Stimulated activated naive B cell treated with anti-CD40 and anti-IgM and Interleukin-4, amounts not matched to agents 10 μg/mL and 1 μg/mL and 100 μg/mL, for 72 hours (primary cell): ENCODE results near the gene LBX2.
A peak's percentile ranks its signal among the peaks of the same experiment; 100 is the strongest.

Experiments used
- ATAC-seq, 2 donors: fragments of 150-1000 bp; cut with Tn5 transposase; replicated peaks; 2 replicates each; pipeline ENCODE4 v1.10.0; 2021; ENCODE audit warnings: moderate library complexity in 1 of 2
- DNase-seq: peaks from one replicate; pipeline ENCODE4 v3.0.0; 2021
- H3K27ac Mint-ChIP-seq: one replicate; pipeline ENCODE4 v1.8.0; 2022; ENCODE audit warnings: mild to moderate bottlenecking, mixed read lengths
- H3K27me3 Mint-ChIP-seq, 2 donors: one replicate each; pipeline ENCODE4 v1.8.0; 2022; ENCODE audit warnings: mixed read lengths in 2 of 2
- H3K36me3 Mint-ChIP-seq, 2 donors: one replicate each; pipeline ENCODE4 v1.8.0; 2022; ENCODE audit warnings: mixed read lengths in 2 of 2, mild to moderate bottlenecking in 1 of 2
- H3K4me1 Mint-ChIP-seq, 2 donors: one replicate each; pipeline ENCODE4 v1.8.0; 2022; ENCODE audit warnings: mixed read lengths in 2 of 2, mild to moderate bottlenecking in 1 of 2
- H3K4me3 Mint-ChIP-seq, 2 donors: one replicate each; pipeline ENCODE4 v1.8.0; 2022; ENCODE audit warnings: mild to moderate bottlenecking in 2 of 2, mixed read lengths in 2 of 2, moderate library complexity in 1 of 2
- H3K9me3 Mint-ChIP-seq, 2 donors: one replicate each; pipeline ENCODE4 v1.8.0; 2022; ENCODE audit warnings: mixed read lengths in 2 of 2, mild to moderate bottlenecking in 1 of 2

LBX2 gene

GRCh38 chr2:74515271-74515980 lies 16.0 kb upstream of the LBX2 start:
- Mint-ChIP-seq H3K36me3 (peaks cover 7 to 26% of the 10 kb centered on the region in 2 donors), H3K4me1 (peaks cover 16 to 23% of the 10 kb centered on the region in 2 donors), H3K9me3 (peaks cover 3 to 4% of the 10 kb centered on the region in 2 donors), H3K27me3 (peaks cover 83 to 98% of the 10 kb centered on the region in 2 donors), H3K27ac (peak overlapping the region; percentile 79), H3K4me3 (peak overlapping the region; percentile 71 to 80)
- ATAC-seq (peak in 1 of 2 donors; percentile 6), DNase-seq (no peak)

GRCh38 chr2:74514368-74515270 lies 15.2 kb upstream of the LBX2 start, which contains the start of gene TLX2:
Gene TLX2, plus strand, starts transcription at chr2:74514450. Its CDS starts 357 bp downstream, at chr2:74514807.
- Mint-ChIP-seq H3K36me3 (peaks cover 6 to 19% of the 10 kb centered on the region in 2 donors), H3K27ac (peak within 1 kb of the TSS; percentile 79), H3K4me3 (peak within 1 kb of the TSS; percentile 71 to 80), H3K9me3 (peaks cover 3 to 4% of the 10 kb centered on the region in 2 donors), H3K4me1 (peaks cover 16 to 26% of the 10 kb centered on the region in 2 donors), H3K27me3 (peaks cover 76 to 95% of the 10 kb centered on the region in 2 donors)
- DNase-seq (no peak), ATAC-seq (peak; percentile 15 to 28)

GRCh38 chr2:74513605-74514367 lies 14.4 kb upstream of the LBX2 start:
- DNase-seq (no peak), ATAC-seq (peak in 1 of 2 donors; percentile 18)
- Mint-ChIP-seq H3K9me3 (peaks cover 3 to 4% of the 10 kb centered on the region in 2 donors), H3K4me1 (peaks cover 16 to 28% of the 10 kb centered on the region in 2 donors), H3K27ac (peak overlapping the region; percentile 47), H3K27me3 (peaks cover 69 to 90% of the 10 kb centered on the region in 2 donors), H3K36me3 (peaks cover 6 to 16% of the 10 kb centered on the region in 2 donors), H3K4me3 (peak overlapping the region; percentile 56 to 63)

DNA sequence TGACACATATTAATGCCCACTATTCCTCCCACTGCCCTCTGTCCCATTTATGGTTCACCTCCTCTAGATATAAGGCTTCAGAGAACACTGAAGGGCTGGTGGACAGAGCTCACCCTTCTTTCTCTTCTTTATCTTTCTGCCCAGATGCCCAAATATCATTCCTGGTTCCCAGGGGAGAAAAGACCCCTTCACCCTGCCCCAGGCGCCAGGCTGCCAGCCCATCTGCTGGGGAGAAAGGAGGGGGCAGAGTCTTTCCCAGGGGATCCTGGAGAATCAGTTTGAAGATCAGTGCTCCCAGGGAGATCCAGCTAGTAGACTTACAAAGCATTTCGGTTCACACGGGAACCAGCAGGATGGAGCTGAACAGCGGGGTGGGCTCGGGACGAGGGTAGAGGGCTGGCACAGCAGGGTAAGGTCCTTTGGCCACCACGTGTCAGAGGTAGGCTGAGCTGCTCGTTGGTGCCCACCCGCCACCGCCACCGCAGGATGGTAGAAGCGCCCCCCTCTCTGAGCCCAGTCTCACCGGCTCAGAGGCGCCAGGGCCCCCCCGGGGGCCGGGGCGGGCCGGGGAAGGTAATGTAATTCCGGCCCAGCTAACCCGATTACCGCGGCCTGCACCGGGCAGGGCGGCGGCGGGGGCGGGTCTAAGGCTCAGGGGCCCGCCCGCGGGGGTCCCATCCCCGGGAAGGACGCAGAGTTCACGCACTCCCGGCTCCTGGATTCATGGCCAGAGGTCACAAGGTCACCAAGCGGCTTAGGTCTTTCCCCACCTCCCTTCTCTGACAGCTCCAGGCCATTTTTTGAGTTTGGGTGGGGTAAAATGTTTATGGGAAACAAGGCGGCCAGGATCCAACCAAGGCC lies 13.6 kb upstream of the LBX2 start:
- peaks cover 22 to 36% of the 10 kb centered on the region in 2 donors for H3K4me1 Mint-ChIP-seq
- H3K27ac Mint-ChIP-seq, result peak overlapping the region; percentile 62
- ATAC-seq (no peak), DNase-seq (no peak)
- peaks cover 61 to 82% of the 10 kb centered on the region in 2 donors for H3K27me3 Mint-ChIP-seq
- peaks cover 6 to 15% of the 10 kb centered on the region in 2 donors for H3K36me3 Mint-ChIP-seq
- H3K4me3 Mint-ChIP-seq, result peak overlapping the region; percentile 56 to 63
- peaks cover 3 to 4% of the 10 kb centered on the region in 2 donors for H3K9me3 Mint-ChIP-seq

DNA sequence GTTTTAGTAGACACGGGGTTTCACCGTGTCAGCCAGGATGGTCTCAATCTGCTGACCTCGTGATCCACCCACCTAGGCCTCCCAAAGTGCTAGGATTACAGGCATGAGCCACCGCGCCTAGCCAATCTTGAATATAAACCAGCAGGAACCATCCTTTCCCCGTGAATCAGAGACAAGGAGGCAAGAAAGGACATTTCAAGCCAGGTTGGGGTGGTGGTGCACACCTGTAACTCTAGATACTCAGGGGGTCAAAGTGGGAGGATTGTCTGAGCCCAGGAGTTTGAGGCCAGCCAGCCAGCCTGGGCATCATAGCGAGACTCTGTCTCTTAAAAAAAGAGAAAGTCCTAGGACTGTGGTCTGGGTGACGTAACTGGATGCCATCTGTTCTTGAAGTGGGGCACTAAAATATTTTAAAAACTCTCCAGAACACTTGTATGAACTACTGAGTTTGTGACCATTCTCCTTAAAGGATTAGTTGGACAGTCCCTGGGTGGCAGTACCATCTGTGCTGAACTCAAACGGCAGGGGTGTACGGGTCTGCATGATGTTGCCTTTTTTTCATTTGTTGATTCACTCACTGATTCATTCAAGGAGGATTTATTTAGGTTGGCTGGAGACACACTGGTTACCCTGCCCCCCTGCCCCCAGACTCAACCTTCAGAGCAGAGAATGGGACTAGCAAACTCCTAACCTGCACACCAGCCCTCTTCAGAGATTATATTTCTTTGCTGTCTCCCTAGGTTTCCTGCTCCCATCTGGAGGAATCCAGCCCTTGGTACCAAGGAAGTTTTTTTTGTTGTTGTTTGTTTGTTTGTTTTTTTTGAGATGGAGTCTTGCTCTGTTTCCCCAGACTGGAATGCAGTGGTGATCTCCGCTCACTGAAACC lies 11.9 kb upstream of the LBX2 start:
- H3K9me3 Mint-ChIP-seq, result peaks cover 0 to under 1% of the 10 kb centered on the region in 2 donors
- peaks cover 44 to 65% of the 10 kb centered on the region in 2 donors for H3K27me3 Mint-ChIP-seq
- H3K36me3 Mint-ChIP-seq, result peaks cover 12 to 18% of the 10 kb centered on the region in 2 donors
- DNase-seq (no peak), ATAC-seq (no peak)
- peaks cover 25 to 42% of the 10 kb centered on the region in 2 donors for H3K4me1 Mint-ChIP-seq
- no peak overlapping the region for H3K4me3 Mint-ChIP-seq
- H3K27ac Mint-ChIP-seq, result no peak overlapping the region

GRCh38 chr2:74510272-74510671 lies 10.9 kb upstream of the LBX2 start:
- ATAC-seq (no peak), DNase-seq (no peak)
- Mint-ChIP-seq H3K9me3 (no peaks in the 10 kb centered on the region), H3K27me3 (peaks cover 35 to 55% of the 10 kb centered on the region in 2 donors), H3K4me1 (peaks cover 26 to 40% of the 10 kb centered on the region in 2 donors), H3K4me3 (peak overlapping the region in 1 of 2 donors; percentile 23), H3K36me3 (peaks cover 19 to 23% of the 10 kb centered on the region in 2 donors), H3K27ac (no peak overlapping the region)

- ATAC-seq, result peak; percentile 15 to 30
- peak overlapping the region; percentile 100 for H3K27ac Mint-ChIP-seq
- DNase-seq, result no peak
- H3K27me3 Mint-ChIP-seq, result peaks cover 40 to 49% of the 10 kb centered on the region in 2 donors
- H3K9me3 Mint-ChIP-seq, result no peaks in the 10 kb centered on the region
- H3K4me1 Mint-ChIP-seq, result peaks cover 40 to 58% of the 10 kb centered on the region in 2 donors
- peak overlapping the region; percentile 98 to 99 for H3K4me3 Mint-ChIP-seq
- peaks cover 35 to 38% of the 10 kb centered on the region in 2 donors for H3K36me3 Mint-ChIP-seq
Measured at GRCh38 chr2:74507926-74508520, 8.6 kb upstream of the LBX2 start.

GRCh38 chr2:74507145-74507925 lies 7.9 kb upstream of the LBX2 start, which contains the start of gene PCGF1:
Gene PCGF1, minus strand, starts transcription at chr2:74507695. Its CDS starts 27 bp downstream, at chr2:74507668.
- peaks cover 38 to 49% of the 10 kb centered on the region in 2 donors for H3K27me3 Mint-ChIP-seq
- H3K4me1 Mint-ChIP-seq, result peaks cover 43 to 65% of the 10 kb centered on the region in 2 donors

DNA sequence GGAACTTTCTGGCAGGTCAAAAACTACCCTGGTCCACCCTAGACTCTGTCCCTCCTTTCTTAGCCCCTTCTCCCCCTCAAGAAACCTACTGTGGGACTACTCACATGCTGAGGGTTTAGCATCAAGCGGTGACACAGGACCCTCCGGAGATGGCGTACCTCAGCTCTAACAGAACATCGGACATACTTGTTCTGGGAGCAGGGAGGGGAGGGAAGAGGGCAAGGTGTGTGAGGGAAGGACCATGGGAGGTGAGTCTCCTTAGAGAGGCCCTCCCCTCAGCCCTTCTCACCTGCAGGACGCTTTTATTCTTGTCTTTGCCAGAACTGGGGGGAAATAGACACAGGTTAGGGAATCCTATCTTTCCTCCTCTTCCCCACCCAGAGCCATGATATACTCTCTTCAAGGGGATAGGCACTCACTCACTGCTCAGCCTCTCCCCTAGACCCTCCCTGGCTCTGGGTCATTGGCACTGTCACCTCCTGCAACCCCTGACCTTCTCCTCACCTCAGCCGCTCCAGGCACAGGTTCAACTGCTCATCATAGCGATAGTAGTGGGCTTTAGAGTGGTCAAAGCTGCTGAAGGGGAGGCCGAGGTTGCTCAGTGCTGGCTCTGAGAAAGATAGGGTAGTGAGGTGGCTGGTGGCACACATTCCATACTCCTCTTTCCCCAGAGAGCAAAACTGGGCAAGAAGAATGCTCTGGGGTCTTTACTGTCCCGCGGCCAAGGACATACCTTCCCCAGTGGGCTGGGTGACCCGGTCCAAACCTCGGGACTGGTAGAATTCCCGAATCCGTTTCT lies 6.2 kb upstream of the LBX2 start:
- peaks cover 38 to 39% of the 10 kb centered on the region in 2 donors for H3K36me3 Mint-ChIP-seq
- peaks cover 49 to 76% of the 10 kb centered on the region in 2 donors for H3K4me1 Mint-ChIP-seq
- ATAC-seq (no peak), DNase-seq (no peak)
- peak overlapping the region; percentile 71 to 98 for H3K4me3 Mint-ChIP-seq
- H3K9me3 Mint-ChIP-seq, result no peaks in the 10 kb centered on the region
- no peak overlapping the region for H3K27ac Mint-ChIP-seq
- H3K27me3 Mint-ChIP-seq, result peaks cover 41 to 49% of the 10 kb centered on the region in 2 donors

More at GRCh38 chr2:74507145-74507925, 7.9 kb upstream of the LBX2 start, which contains the start of gene PCGF1:
- peaks cover 35 to 38% of the 10 kb centered on the region in 2 donors for H3K36me3 Mint-ChIP-seq
- peak; percentile 97 for DNase-seq
- H3K4me3 Mint-ChIP-seq, result peak within 1 kb of the TSS; percentile 98 to 99
- H3K9me3 Mint-ChIP-seq, result no peaks in the 10 kb centered on the region
- ATAC-seq, result peak; percentile 92
- peak within 1 kb of the TSS; percentile 100 for H3K27ac Mint-ChIP-seq

DNA sequence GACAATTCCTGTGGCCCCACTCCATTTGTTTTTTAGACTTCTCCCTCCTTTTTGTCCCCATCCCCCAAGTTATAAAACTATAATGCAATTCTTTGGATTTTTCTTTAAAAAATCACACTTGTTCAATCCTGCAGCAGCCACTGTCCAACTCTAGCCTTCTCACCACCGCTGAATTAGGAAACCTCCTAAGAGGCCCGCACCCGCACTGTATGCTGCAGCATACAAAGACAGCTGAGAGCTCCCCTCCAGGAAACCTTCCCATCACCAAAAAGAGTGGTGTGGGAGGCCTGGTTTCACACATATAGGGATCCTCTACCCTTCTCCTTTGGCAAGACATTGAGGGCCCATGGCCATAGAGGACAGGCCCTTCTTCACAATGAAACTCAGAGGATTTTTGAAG lies 5.2 kb upstream of the LBX2 start:
- Mint-ChIP-seq H3K36me3 (peaks cover 39 to 44% of the 10 kb centered on the region in 2 donors), H3K27me3 (peaks cover 45 to 52% of the 10 kb centered on the region in 2 donors), H3K9me3 (no peaks in the 10 kb centered on the region), H3K4me3 (peak overlapping the region; percentile 63 to 71), H3K4me1 (peaks cover 53 to 79% of the 10 kb centered on the region in 2 donors), H3K27ac (peak overlapping the region; percentile 43)
- DNase-seq, result no peak
- no peak for ATAC-seq
